HG02840 (cell line): Measurements from ENCODE around the gene DDX1.
"Not testable (repeated sequence)": the region's sequence is repeated elsewhere in the genome, so short reads cannot be mapped to it uniquely, and the experiment has no call there.

Source experiments
- ATAC-seq: cut with Tn5 transposase; IDR thresholded peaks from one replicate; pipeline ENCODE4 v1.9.1; 2021; ENCODE audit warnings: mild to moderate bottlenecking, moderate library complexity, moderate number of reproducible peaks; ENCODE audit not compliant: unreplicated experiment, low FRiP score

DDX1 gene

DNA sequence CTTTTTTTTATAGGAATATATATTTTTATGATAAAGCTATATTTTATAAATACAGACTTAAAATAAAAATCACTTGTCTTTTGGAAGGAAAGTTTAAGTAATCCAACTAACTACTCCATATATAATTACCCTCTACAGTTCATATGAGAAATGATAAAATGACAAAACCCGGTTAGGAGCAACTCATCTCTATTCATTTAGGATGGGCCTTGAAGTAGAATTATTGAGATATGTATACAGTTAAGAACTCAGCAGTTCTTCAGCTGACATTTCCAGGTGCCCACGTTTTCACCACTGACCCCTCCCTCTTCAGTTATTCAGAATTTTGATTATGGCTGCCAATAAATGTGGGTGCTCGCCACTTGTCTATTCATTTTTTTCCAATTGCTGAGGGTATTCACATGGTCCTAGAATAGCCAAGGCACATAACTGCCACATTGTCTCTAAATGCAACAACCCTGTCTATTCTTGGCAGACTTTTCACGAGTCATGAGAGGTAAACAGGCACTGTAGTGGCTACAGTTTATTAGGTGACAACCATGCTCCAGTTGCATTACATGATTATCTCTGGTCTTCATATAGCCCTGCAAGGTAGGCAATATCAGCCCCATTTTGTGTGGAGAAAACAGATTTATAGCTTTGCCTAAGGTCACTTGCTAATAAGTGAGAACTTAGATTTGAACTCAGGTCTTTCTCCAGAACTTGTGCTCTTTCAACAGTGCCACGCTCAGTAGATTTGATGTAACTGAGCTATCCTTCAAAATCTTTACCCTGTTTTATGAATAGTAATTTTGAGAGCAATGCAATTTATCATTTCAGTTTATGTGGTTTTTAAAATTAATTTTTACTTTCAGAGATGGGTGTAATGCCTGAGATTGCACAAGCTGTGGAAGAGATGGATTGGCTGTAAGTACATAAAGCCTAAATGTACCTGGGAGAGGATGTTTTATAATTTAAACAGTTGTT is 2.9 kb downstream of the DDX1 start:
- ATAC-seq = no peak

DNA sequence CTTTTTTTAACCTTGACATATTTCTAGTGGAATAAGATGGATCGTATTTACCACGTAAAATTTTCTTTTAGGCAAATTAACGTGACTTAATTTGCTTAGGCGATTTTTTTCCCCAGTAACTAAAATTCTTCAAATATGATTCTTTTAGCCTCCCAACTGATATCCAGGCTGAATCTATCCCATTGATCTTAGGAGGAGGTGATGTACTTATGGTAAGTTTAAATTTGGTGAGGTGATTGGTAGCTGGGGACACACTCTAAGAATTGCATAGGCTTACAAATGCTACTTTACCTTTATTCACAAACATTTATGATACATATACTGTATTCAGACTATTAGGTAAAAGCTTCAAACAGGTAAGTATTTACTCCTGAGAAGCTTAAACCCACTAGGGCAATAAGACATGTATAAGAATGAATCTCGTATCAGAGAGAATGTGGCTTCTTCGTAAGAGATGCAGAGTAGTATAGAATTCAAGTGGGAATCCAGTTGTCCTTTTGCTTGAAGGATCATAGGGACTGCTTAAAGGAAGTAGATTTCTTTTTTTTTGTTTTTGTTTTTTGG is 3.8 kb downstream of the DDX1 start:
- no peak for ATAC-seq

DNA sequence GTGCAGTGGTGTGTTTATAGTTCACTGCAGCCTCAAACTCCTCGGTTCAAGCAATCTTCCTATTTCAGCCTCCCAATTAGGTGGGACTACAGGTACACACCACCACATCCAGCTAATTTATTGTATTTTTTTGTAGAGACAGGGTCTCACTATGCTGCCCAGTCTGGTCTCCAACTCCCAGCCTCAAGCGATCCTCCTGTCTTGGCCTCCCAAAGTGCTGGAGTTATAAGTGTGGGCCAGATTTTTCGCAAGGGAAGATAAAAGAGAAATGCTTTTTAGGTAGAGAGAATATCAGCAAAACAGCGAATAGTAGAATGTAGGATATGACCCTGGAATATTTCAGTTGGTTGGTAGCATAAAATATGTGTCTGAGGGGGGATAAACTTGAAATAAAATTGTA is 4.3 kb downstream of the DDX1 start:
- no peak for ATAC-seq

DNA sequence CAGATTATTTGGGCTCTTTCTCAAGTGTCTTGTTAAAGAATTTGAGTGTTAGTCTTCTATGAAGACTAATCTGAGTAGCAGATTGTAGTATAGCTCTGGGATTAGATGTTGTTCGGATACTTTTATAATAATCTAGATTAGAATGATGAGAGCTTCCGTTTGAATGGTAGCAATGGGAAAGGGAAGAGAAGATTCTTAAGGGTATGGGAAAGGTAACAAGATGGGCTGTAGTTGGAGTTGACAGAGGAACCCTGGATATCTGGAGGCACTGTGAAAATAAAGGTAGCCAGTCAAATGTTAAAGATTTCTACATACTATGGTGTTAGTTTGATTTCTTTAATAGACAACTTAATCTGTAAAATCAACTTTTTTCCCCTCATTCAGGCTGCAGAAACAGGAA is 4.7 kb downstream of the DDX1 start:
- ATAC-seq = no peak

DNA sequence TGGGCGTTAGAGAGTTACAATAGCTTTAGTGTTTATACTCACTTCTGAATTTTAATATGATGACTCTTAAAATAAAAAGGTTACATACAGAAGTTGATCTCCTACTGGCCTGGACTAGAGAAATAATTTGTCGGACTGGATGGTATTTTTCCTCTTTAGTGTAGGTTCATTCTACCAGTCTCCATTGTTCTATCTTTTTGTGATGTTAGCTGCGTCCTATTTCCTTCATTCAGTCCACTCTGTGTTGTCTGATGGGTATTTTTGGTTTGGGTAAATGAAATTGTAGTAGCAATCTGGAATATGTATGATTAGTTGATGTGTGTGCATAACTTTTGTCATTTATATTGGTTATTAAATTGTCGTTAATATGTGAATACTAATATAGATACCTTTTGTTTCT is 5.3 kb downstream of the DDX1 start:
- no peak for ATAC-seq

DNA sequence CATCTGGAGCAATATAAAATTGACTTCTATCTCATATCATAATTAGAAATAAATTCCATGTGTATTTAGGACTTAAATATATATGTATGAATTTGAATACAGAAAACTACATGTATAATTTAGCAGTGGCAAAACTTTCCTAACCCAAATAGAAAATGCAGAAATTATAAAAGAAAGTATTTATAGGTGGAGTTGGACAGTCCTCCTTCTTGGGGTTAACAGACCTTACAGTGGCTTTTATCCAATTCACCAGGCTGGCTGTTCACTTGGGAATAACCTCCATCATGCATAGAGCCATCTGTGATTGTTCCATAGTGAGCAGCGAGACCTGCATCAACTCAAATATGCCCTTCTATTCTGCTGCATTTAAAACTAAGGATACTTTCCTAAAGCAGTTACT is 8.3 kb downstream of the DDX1 start:
- ATAC-seq = no peak

DNA sequence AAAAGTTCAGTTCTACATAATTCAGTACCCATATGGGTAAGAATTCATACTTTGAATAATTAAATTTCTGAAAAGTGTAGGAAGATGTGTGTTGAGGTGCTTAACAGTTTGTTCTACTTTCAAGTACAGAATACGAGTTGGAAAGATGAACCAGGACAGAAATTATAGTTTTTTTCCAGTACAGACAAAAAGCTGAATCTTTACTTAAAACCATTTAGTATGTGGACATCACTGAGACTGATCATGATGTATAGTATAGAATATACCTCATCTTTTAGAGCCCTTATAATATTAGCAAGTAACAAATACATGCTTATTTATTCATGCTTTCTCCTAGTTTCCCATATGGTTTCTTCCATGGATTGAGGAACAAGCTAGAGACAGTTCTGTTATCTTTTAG is 10.0 kb downstream of the DDX1 start:
- no peak for ATAC-seq

DNA sequence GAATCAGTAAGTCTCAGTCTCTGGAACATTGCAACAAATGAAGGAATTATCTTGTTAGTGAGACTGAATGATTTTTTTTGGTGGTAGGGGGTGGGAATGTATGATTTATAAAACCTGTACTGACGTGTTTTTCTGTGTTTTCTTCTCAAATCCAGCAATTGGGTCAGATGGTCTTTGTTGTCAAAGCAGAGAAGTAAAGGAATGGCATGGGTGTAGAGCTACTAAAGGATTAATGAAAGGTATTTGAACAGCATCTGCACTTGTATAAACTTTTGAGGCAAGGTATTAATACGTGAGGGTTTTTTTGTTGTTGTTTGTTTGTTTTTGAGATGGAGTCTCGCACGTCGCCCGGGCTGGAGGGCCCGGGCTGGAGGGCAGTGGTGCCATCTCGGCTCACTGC is 10.7 kb downstream of the DDX1 start:
- ATAC-seq = no peak

DNA sequence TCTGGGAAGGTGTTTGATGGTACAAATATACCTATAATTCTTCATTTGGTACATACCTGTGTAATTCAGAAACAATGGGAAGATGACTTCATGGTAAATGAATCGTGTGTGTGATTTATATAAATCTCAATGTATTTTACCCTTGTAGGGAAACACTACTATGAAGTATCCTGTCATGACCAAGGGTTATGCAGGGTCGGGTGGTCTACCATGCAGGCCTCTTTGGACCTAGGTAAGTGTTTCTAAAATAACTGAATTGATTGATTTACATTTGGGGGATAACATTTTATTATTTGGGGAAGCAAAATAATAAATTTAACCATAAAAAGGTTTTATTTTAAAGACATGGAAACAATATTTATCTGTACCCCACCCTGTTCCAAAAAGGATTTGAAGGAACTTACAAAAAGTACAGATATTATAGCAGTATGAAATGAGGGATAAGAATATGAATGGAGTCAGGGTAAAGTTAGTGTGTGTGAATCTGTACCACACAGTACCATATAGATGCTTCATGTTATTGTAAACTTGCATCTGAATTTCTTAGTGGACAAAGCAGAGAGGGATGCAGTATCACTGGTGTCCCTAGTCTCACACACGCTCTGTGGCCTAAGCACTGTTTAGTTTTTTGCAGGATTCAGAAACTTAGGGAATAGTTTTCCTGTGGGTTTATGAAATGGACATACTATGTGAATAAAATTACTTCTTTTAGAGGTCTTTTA is 11.5 kb downstream of the DDX1 start:
- no peak for ATAC-seq

DNA sequence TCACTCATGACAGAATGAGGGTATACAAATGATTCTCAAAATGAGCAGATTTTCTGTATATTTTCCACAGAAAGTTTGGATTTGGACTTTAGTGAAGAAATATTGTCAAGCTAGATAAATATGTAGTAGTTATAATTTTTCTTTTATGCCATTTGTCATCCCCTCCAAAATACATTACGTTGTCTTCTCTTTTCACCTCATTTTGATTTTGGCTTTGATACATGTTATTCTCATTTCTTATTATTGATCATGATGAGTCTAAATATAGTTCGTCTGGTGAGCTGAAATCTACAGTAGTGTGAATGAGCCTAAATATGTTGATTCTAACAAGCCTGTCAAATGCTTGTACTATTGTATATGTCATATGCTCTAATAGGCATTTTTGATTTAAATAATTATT is 12.3 kb downstream of the DDX1 start:
- ATAC-seq = no peak

DNA sequence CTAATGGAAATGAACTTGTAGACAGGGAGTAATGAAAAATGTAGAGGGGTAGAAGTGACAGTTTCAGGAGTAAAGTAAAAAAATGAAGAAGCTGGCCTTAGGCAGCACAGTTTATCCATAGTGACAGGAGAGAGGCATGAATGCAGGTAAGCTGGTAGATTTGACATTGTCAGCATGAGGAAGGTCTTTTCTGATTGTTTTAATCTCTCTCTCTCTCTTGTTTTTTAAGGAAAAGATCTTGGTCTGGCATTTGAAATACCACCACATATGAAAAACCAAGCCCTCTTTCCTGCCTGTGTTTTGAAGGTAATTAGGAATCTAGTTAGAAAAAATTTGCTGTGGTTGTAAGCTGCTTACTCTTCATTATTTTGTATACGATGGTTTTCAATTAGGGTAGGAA is 14.1 kb downstream of the DDX1 start:
- no peak for ATAC-seq

DNA sequence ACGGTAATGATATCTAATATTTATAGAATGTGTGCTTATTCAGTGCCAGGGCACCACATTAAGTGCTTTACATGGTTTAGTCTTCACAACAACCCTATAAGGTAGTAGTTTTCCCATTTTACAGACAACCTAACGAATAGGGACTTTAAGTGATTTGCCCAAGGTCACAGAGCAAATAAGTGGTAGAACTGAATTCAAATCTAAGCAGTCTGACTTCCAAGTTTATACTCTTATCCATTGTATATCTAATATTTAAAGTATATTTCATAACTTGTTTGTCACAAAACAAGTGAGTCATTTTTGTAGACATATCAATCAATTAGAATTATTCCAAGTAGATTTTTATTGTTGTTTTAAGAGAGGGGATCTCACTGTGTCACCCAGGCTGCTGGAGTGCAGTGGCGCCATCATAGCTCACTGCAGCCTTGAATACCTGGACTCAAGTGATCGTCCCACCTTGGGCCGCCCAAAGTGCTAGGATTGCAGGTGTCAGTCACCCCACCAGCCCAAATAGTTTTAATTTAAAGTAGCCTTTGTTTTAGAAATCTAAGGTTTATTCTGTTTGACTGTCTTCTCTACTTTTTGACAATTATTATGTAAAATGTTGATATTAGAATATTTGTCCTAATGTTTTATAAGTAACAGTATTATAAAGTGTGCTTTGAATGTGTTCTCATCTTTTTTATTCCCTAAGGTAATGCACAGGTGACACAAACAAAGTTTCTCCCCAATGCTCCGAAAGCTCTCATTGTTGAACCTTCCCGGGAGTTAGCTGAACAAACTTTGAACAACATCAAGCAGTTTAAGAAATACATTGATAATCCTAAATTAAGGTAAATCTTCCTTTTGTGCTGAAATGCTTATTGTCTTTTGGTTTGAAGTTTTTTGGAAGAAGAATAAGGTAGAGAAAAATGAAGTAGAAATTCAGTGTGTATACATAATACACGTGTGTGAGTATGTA is 15.1 kb downstream of the DDX1 start:
- ATAC-seq = no peak

DNA sequence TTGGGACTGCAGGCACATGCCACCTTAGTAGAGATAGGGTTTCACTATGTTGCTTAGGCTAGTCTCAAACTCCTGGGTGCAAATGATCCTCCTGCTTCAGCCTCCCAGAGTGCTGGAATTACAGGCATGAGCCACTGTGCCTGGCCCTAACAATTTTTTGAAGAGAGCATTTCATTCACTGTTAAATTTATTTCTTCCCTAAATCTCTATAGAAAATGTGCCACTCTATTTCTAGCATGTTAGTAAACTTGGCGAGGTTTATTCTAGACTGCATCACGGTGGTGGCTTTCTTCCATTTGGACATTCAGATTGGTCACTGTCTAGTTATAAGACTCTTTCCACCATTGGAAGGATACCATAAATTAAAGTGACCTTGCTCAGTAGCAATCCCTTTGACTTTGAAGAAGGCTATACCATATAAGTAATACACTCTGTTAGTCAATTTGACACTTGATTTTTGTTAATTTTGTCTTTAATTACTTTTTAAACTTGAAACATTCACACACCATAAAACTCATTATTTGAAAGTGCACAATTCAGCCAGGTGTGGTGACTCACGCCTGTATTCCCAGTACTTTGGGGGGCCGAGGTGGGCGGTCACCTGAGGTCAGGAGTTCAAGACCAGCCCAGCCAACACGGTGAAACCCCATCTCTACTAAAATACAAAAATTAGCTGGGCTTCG is 16.2 kb downstream of the DDX1 start:
- ATAC-seq = no peak

DNA sequence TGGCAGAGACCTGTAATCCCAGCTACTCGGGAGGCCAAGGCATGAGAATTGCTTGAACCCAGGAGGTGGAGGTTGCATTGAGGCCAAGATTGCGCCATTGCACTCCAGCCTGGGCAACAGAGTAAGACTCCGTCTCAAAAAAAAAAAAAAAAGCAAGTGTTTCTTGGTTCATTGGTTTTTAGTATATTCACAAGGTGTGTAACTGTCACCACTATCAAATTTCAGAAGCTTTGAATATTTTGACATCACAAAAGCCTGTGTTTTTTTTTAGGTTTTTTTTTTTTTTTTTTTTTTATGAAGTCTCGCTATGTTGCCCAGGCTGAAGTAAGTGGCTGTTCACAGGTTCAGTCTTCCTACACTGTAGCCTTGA is 16.7 kb downstream of the DDX1 start:
- ATAC-seq = no peak

DNA sequence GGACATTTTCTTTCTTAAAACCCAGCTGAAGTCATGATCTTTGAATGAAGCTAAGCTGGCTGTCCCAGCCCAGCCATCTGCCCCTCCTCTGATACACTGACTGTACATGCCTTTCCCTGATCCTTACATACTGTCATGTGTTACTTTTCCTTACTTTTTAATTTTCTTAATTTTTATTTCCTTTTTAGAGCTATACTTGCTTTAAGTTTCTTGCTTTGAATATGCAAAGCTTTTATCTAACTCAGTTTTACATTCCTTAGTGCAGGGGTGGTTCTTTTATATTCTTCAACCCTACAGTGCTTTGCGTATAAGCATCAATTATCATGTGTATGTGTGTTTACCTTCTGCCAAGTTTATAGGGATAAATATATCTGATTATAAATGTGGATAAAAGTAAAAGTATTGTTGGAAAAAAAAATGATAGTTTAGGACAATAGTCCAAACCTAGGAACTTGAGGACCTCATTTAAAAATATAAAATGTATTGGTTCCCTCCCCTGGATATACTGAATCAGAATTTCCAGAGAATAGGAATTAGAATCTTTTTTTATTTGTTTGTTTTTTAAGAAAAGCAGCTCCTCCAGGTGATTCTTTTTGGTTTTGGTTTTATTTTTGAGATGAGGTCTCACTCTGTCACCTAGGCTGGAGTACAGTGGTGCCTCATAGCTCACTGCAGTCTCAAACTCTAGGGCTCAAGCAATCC is 17.8 kb downstream of the DDX1 start:
- no peak for ATAC-seq

DNA sequence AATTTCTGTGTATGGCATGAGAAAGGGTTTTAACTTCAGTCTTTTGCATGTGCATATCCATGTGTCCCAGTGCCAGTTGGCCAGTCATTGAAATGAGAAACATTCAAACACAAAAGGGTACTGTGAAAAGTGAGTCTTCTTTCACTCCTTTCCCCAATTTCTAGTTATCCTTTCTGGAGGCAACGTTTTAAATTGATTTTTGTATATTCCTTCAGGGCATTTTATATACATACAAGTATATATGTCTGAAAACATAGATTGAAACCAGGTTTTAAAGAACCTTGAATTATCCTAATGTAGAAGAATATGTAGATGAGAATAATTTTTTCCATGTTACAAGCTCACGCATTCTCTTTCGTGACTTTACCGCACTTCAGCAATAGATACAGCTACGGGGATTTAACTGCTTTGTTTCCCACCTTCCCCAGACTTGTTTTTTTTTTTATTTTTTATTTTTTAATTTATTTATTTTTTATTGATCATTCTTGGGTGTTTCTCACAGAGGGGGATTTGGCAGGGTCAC is 18.8 kb downstream of the DDX1 start:
- no peak for ATAC-seq

DNA sequence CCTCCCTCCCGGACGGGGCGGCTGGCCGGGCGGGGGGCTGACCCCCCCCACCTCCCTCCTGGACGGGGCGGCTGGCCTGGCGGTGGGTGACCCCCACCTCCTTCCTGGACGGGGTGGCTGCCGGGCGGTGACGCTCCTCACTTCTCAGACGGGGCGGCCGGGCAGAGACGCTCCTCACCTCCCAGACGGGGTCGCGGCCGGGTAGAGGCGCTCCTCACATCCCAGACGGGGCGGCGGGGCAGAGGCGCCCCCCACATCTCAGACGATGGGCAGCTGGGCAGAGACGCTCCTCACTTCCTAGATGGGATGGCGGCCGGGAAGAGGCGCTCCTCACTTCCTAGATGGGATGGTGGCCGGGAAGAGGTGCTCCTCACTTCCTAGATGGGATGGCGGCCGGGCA is 20.4 kb downstream of the DDX1 start:
- ATAC-seq = not testable (repeated sequence)

DNA sequence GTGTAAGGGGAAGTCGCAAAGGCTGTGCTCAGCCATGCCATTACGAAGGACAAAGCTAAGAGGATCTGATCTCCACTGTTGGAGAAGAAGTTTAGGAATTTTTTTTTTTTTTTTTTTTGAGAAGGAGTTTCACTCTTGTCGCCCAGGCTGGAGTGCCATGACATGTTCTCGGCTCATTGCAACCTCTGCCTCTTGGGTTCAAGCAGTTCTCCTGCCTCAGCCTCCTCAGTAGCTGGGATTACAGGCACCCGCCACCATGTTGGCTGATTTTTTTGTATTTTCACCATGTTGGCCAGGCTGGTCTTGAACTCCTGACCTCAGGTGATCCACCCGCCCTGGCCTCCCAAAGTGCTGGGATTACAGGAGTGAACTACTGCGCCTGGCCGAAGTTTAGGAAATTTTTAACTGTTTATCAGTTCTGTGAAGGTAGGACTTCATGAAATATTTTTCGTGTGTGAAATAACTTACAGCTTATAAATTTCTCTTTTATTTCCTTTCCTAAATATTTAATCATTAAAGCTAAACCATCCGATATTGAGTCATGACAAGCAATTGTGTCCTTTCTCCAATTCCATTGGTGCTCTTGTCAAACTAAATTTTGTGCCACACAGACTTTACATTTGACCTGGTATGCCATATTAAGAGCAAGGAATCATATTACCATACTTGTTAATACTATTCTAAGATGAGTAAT is 22.2 kb downstream of the DDX1 start:
- no peak for ATAC-seq
